ENCODE data around the gene FOSL1. TPM values are rescaled to one million over a fixed set of nuclear protein-coding genes. Genes with fewer than 3 reads are reported as not detected.
"Not testable (repeated sequence)": the region's sequence is repeated elsewhere in the genome, so short reads cannot be mapped to it uniquely, and the experiment has no call there.

FOSL1 gene
- total RNA-seq, 1 experiment from 2014 or later = 125 TPM

DNA sequence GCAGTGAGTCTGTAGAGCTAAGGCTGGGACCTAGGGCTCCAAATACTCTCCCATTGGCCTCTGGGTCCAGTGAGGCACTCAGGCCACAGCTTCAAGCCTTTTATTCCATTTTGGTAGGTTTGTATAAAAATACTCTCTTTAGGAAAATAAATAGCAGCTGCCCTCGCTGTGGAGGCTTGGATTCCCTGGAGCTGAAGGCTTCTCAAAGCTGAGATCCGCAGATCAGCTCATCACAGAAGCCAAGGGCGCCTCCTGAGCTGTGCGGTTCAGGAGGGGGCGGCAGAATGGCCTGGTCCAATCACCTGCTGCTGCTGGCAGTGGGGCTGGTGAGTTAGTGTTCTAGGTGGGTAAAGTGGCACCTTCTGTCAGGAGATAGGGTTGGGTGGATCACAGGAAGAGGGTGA is 8.0 kb downstream of the FOSL1 start:
- TF ChIP-seq, protein P1, sequence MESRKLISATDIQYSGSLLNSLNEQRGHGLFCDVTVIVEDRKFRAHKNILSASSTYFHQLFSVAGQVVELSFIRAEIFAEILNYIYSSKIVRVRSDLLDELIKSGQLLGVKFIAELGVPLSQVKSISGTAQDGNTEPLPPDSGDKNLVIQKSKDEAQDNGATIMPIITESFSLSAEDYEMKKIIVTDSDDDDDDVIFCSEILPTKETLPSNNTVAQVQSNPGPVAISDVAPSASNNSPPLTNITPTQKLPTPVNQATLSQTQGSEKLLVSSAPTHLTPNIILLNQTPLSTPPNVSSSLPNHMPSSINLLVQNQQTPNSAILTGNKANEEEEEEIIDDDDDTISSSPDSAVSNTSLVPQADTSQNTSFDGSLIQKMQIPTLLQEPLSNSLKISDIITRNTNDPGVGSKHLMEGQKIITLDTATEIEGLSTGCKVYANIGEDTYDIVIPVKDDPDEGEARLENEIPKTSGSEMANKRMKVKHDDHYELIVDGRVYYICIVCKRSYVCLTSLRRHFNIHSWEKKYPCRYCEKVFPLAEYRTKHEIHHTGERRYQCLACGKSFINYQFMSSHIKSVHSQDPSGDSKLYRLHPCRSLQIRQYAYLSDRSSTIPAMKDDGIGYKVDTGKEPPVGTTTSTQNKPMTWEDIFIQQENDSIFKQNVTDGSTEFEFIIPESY (IDR thresholded peaks at IDR 0.05; ENCODE audit: extremely low read depth, insufficient replicate concordance, low read length) = peak; percentile 22
- H2AFZ ChIP-seq (ENCODE audit: low read depth, low read length, poor library complexity, severe bottlenecking); BruUV-seq (replicated peaks); H3K27me3 ChIP-seq (ENCODE audit: insufficient read depth, low read length); DNase-seq (ENCODE audit: low read depth, low spot score); H3K9me2 ChIP-seq (ENCODE audit: insufficient read depth); H3K9me3 ChIP-seq (ENCODE audit: control insufficient read depth in 1 of 2, insufficient read depth in 1 of 2, low read depth in 1 of 2, low read length in 2 of 2); intact Hi-C loops (cut with micrococcal nuclease): not testable (repeated sequence)
- Histone ChIP-seq H3K4me1 (ENCODE audit: control insufficient read depth in 1 of 2, insufficient read depth in 2 of 2, low read length in 2 of 2) (peaks cover 11 to 87% of the 10 kb centered on the region in 2 experiments), H3K4me2 (ENCODE audit: low read length) (peak overlapping the region; percentile 98), H3K27ac (ENCODE audit: low read depth, low read length) (peak overlapping the region; percentile 97), H3K36me3 (ENCODE audit: control insufficient read depth in 1 of 2, insufficient read depth in 2 of 2, low read length in 2 of 2) (peaks cover 10 to 34% of the 10 kb centered on the region in 2 experiments; a peak in 3 of 4 replicates), H3K79me2 (ENCODE audit: insufficient read depth, low read length) (peaks cover 66% of the 10 kb centered on the region), H4K20me1 (ENCODE audit: insufficient read depth) (peaks cover 25% of the 10 kb centered on the region; the same call in 1 of the 2 replicates), H3K9ac (ENCODE audit: low read length) (peak overlapping the region; percentile 87), H3K4me3 (replicated peaks in 1 of 2; ENCODE audit: low read depth in 1 of 2, low read length in 2 of 2) (peak overlapping the region; percentile 53 to 92)
- ChIA-PET POLR2A (interaction anchor here (1.2 to 8.5 kb wide), 10 partner anchors 10 to 171 kb away, joined by 3 to 124 read pairs (median 19); partner anchors contain the start of genes AP5B1, CFL1, FOSL1 and MUS81), RAD21 (ENCODE audit: low non-redundant PET in 1 of 2, low total read pairs in 2 of 2, uncharacterized antibody in 2 of 2, unreplicated experiment in 2 of 2) (interaction anchor here (1.1 to 1.2 kb wide), 2 partner anchors 23 to 24 kb away, joined by 3 read pairs; no protein-coding TSS in a partner anchor), CTCF (interaction anchor here (0.8 to 6.5 kb wide), 8 partner anchors 8 to 331 kb away, joined by 3 to 82 read pairs (median 4); partner anchors contain the start of genes CFL1, FOSL1 and MUS81)
- ATAC-seq = peak; percentile 4

DNA sequence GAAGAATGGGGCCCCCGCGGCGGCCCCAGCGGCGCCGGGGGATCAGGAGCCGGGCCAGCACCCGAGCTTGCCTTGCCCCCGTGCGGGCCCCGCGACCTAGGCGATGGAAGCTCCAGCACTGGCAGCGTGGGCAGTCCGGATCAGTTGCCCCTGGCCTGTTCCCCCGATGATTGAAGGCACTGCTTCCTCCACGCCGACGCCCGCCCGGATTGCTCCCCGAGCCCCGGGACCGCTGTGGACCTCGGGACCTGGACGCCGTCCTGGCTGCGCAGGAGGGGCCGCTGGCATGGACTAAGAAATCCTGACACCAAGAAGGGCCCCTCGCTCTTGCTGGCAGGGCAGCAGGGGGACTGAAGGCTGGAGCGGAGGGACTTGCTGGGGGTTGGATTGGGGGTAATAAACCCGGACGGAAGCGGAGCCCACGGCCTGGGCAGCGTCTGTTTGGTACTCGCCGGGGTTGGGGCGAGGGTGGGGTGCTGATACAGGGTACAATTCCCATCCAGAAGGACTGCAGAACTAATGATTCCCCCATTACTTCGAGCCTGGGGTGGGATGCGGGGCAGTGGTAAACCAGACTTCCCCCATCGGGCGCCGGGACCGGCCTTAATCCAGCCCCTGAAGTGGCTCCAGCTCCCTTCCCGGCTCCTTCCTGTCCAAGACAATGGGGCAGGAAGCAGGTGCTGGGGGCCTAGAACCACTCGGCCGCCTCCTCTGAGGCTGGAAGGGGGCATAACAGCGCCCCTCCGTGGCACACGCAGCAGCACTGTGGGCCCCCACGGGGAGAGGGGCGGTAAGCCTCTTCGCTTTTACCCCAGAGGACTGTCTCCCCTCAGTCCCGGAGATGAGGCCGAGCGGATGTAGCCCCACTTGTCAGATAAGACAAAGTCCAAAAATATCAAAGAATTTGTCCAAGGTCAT is 8.7 kb downstream of the FOSL1 start:
- BruUV-seq (replicated peaks) = TSS peak; percentile 74
- Histone ChIP-seq H3K9me2 (ENCODE audit: insufficient read depth) (no peaks in the 10 kb centered on the region), H3K9me3 (ENCODE audit: control insufficient read depth in 1 of 2, insufficient read depth in 1 of 2, low read depth in 1 of 2, low read length in 2 of 2) (no peaks in the 10 kb centered on the region), H3K4me1 (ENCODE audit: control insufficient read depth in 1 of 2, insufficient read depth in 2 of 2, low read length in 2 of 2) (peaks cover 16 to 87% of the 10 kb centered on the region in 2 experiments), H4K20me1 (ENCODE audit: insufficient read depth) (peaks cover 18% of the 10 kb centered on the region; the same call in 1 of the 2 replicates), H3K4me3 (replicated peaks in 1 of 2; ENCODE audit: low read depth in 1 of 2, low read length in 2 of 2) (peak overlapping the region; percentile 53 to 92), H3K9ac (ENCODE audit: low read length) (peak overlapping the region; percentile 87), H3K79me2 (ENCODE audit: insufficient read depth, low read length) (peaks cover 66% of the 10 kb centered on the region), H3K36me3 (ENCODE audit: control insufficient read depth in 1 of 2, insufficient read depth in 2 of 2, low read length in 2 of 2) (peaks cover 12 to 35% of the 10 kb centered on the region in 2 experiments), H2AFZ (ENCODE audit: low read depth, low read length, poor library complexity, severe bottlenecking) (no peak overlapping the region), H3K27me3 (ENCODE audit: insufficient read depth, low read length) (no peaks in the 10 kb centered on the region), H3K27ac (ENCODE audit: low read depth, low read length) (peak overlapping the region; percentile 97), H3K4me2 (ENCODE audit: low read length) (peak overlapping the region; percentile 98)
- CTCF ChIA-PET = interaction anchor here (0.6 to 6.5 kb wide), 15 partner anchors 9 to 331 kb away, joined by 3 to 82 read pairs (median 4); partner anchors contain the start of genes BANF1, CFL1, FOSL1 and KAT5
- RAD21 ChIA-PET (ENCODE audit: low non-redundant PET in 1 of 2, low total read pairs in 2 of 2, uncharacterized antibody in 2 of 2, unreplicated experiment in 2 of 2) = interaction anchor here in 1 of 2 experiments (1.1 to 1.4 kb wide), 2 partner anchors 24 to 26 kb away, joined by 3 read pairs; no protein-coding TSS in a partner anchor
- POLR2A ChIA-PET = interaction anchor here (0.7 to 8.5 kb wide), 19 partner anchors 10 to 468 kb away, joined by 3 to 124 read pairs (median 7); partner anchors contain the start of genes AP5B1, BANF1, CFL1 and EIF1AD
- ATAC-seq (peak; percentile 21), DNase-seq (ENCODE audit: low read depth, low spot score) (no peak)
- intact Hi-C loops (cut with micrococcal nuclease) = loop anchor here (1.0 kb wide), 2 partner anchors 24 to 98 kb away; no protein-coding TSS in a partner anchor
- TF ChIP-seq SP1 (IDR thresholded peaks at IDR 0.05; ENCODE audit: low read depth) = no peak
- TF ChIP-seq FOSL1 (IDR thresholded peaks at IDR 0.05; ENCODE audit: low read depth) = no peak
- TF ChIP-seq CEBPB (IDR thresholded peaks at IDR 0.05; ENCODE audit: low read depth) = no peak
- TF ChIP-seq CBX3 (IDR thresholded peaks at IDR 0.05; ENCODE audit: low read depth) = no peak
- peak; percentile 41 for TF ChIP-seq YY1 (IDR thresholded peaks at IDR 0.05; ENCODE audit: extremely low read depth, insufficient replicate concordance, low read depth, low read length)
- TF ChIP-seq, protein P2, sequence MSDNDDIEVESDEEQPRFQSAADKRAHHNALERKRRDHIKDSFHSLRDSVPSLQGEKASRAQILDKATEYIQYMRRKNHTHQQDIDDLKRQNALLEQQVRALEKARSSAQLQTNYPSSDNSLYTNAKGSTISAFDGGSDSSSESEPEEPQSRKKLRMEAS (IDR thresholded peaks at IDR 0.05) = no peak
- TF ChIP-seq POLR2AphosphoS5 (IDR thresholded peaks at IDR 0.05; ENCODE audit: low read depth, low read length) = peak; percentile 92
- TF ChIP-seq, protein P3, sequence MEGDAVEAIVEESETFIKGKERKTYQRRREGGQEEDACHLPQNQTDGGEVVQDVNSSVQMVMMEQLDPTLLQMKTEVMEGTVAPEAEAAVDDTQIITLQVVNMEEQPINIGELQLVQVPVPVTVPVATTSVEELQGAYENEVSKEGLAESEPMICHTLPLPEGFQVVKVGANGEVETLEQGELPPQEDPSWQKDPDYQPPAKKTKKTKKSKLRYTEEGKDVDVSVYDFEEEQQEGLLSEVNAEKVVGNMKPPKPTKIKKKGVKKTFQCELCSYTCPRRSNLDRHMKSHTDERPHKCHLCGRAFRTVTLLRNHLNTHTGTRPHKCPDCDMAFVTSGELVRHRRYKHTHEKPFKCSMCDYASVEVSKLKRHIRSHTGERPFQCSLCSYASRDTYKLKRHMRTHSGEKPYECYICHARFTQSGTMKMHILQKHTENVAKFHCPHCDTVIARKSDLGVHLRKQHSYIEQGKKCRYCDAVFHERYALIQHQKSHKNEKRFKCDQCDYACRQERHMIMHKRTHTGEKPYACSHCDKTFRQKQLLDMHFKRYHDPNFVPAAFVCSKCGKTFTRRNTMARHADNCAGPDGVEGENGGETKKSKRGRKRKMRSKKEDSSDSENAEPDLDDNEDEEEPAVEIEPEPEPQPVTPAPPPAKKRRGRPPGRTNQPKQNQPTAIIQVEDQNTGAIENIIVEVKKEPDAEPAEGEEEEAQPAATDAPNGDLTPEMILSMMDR (IDR thresholded peaks at IDR 0.05 in 2 of 3, conservative IDR thresholded peaks at IDR 0.05 in 1 of 3; ENCODE audit: borderline replicate concordance in 1 of 3, insufficient read depth in 1 of 3, low read depth in 2 of 3, low read length in 2 of 3) = peak in 2 of 3 experiments; percentile 33 to 52; a peak in 3 of 6 replicates
- no peak for TF ChIP-seq JUND (IDR thresholded peaks at IDR 0.05)
- TF ChIP-seq POLR2A (IDR thresholded peaks at IDR 0.05; ENCODE audit: borderline replicate concordance, extremely low read depth, insufficient read depth, insufficient read length) = peak; percentile 62
- TF ChIP-seq TCF7L2 (IDR thresholded peaks at IDR 0.05; ENCODE audit: borderline replicate concordance, extremely low read depth, insufficient read depth, insufficient read length) = no peak
